Measurements from ENCODE around the gene HS1BP3.

Gene HS1BP3

DNA sequence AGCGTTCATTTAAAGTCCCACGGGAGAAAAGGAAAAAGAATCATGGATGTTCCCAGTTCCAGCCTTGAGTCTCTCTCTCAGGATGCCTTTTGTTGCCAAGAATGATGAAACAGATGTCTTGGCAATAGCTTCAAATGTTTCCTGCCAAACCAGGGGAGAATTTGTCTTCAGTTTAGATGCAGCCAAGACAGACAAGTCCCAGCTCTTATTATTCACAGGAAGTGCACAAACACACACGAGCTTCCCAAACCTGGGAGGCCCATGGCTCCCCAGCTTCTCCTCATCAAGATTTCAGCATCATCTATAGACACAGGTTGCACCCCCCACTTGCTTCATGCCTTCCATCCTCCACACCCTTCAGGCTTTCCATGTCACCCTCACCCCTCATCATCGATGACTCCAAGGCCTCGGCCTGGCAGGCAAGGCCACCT lies 45.9 kb downstream of the HS1BP3 start:
- in situ Hi-C loops (cut with HindIII; ENCODE audit: low sequenced_read_pairs), result no loop called here

DNA sequence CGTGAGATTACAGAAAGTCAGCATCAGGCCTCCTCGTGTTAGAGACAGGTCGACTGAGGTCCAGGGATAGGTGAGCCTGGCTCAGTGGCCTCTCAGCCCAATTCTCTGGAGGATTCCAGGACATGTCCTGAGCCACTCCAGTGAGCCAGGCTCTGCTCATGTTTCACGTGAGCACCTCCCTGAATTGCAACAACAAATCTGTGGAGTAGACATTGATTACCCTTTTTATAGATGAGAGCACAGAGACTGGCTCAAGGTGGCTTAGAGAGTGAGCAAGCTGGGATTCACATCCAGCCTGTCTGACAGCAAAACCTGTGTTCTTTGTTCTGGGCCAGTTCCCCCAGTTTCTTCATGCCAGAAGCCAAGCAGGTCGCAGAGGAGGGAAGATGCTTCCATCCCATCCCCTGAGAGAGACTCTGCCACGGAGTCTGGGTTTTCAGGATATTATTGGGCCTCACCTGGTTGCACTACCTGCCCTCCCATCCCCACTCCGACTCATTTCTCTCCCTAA lies 46.4 kb downstream of the HS1BP3 start:
- in situ Hi-C loops (cut with HindIII; ENCODE audit: low sequenced_read_pairs), result no loop called here

DNA sequence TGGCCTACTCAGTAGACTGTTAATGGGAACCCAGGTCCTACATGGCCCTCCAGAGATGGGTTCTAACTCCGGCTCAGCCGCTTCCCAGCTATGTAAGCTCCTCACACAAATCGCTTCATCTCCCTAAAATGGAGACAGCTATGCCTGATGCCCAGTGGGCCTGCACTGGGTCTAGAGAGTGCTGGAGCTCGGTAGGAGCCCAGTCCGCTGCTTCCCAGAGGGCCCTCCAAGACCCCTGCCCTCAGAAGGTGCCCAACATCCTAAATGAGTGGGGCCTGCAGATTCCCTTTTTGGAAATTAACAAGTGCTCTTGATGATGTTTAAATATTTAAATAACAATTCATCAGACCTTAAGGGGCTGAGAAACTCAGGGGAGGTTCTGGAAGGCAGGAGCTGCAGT lies 47.1 kb downstream of the HS1BP3 start:
- in situ Hi-C loops (cut with HindIII; ENCODE audit: low sequenced_read_pairs), result no loop called here

DNA sequence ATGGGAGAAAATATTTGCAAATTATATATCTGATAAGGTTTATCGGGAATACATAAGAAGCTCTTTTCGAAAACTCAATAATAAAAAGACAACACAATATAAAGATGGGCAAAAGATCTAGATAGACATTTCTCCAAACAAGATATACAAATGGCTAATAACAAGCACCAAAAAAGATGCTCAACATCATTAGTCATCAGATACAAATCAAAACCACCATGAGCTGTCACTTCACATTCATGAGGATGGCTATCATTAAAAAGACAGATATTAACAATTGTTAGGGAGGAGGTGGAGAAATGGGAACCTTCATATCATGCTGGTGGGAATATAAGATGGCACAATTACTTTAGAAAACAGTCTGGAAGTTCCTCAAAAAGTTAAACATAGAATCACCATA lies 48.1 kb downstream of the HS1BP3 start:
- in situ Hi-C loops (cut with HindIII; ENCODE audit: low sequenced_read_pairs), result no loop called here

DNA sequence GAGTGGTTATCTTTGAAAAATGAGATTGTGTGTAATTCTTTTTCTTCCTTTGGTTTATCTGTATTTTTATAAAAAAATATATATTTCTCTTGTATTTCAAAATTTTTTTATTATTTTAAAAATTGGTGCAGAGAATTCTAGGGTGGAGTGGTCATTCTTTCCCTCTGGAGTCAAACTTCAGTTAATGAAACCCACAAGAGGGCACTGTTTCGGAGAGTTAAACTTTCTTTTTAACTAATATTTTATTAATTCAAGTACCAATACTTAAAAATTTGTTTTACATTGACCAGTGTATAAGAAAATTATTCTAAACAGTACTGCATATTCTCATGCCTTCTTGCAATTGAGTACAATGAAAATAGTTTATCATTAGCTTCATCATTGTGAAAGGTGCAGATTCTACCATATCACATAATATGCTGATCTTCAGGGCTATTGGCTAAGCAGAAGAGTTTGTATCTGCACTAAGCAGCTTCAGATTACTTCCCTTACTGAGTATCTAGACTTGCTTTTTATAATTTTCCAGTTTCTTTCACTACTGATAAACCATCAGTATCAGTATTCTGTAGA lies 50.1 kb downstream of the HS1BP3 start:
- in situ Hi-C loops (cut with HindIII; ENCODE audit: low sequenced_read_pairs), result no loop called here

DNA sequence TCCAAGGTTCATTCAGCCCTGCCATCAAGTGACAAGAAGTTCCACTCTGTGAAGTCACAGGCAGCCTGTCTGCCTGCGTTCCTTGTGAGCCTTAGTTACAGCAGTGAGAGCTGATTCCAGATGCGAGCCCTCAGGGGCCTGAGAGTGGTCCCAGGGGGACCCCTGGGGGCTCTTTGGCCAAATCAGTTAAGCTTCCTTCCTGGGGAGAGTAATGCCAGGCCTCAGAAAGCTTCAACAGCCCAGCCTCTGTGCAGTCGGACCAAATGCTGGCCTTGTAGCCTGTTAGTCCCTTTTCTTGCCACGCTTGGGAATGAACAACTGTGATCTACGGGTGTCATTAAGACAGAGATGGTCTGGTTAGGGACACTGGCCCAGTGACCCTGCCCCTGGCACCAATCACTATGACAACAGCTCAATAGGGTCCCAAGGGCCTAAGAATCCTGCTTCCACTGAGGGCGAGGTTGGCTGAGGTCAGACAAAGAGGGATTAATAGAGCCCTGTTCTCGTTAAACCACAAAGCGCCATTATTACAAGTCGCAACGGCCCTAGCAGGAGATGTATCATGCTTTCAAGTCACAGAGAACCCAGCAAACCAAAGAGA lies 50.9 kb downstream of the HS1BP3 start:
- in situ Hi-C loops (cut with HindIII; ENCODE audit: low sequenced_read_pairs), result loop anchor here (5.0 kb wide), 1 partner anchor 88 kb away; no protein-coding TSS in a partner anchor

DNA sequence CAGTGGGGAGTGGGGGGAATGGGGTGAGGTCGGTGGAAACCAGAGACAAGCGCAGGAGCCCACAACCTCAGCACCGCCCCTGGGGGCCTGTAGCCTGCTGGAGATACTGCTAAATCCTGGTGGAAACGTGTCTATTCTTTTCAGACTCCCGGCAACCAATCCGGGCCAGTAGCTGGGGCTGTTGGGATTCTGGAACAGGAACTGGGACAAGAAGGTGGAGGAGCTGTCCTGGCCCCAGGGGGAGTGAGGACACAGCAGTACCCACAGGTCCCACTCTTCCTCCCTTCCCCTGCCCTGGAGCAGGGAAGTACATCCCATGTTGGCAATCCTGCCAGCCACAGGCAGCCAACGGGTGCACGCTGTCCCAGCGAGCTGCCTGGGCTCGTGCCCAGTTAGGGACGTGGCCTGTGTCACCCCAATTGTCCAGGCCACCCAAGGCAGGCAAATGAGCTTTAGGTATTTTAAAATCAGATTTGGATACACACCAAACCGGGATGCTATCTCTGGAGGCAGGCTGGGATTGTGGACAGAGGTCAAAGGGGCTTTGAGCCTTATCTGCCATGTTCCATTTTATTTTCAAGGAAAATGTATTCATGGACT lies 51.8 kb downstream of the HS1BP3 start:
- in situ Hi-C loops (cut with HindIII; ENCODE audit: low sequenced_read_pairs), result loop anchor here (5.0 kb wide), 1 partner anchor 87 kb away; no protein-coding TSS in a partner anchor

DNA sequence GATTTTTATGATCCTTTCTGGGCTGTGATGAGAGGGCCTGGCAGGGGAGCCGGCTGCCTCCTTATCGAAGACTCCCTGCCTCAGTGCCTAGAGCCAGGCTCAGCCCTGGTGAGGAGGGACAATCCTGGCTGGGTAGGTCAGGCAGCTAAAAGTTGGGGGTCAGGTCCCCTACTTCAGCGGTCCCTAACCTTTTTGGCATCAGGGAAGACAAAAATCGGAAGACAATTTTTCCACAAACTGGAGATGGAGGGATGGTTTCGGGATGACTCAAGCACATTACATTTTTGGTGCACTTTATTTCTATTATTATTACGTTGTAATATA lies 53.1 kb downstream of the HS1BP3 start:
- in situ Hi-C loops (cut with HindIII; ENCODE audit: low sequenced_read_pairs), result loop anchor here (5.0 kb wide), 1 partner anchor 86 kb away; no protein-coding TSS in a partner anchor

DNA sequence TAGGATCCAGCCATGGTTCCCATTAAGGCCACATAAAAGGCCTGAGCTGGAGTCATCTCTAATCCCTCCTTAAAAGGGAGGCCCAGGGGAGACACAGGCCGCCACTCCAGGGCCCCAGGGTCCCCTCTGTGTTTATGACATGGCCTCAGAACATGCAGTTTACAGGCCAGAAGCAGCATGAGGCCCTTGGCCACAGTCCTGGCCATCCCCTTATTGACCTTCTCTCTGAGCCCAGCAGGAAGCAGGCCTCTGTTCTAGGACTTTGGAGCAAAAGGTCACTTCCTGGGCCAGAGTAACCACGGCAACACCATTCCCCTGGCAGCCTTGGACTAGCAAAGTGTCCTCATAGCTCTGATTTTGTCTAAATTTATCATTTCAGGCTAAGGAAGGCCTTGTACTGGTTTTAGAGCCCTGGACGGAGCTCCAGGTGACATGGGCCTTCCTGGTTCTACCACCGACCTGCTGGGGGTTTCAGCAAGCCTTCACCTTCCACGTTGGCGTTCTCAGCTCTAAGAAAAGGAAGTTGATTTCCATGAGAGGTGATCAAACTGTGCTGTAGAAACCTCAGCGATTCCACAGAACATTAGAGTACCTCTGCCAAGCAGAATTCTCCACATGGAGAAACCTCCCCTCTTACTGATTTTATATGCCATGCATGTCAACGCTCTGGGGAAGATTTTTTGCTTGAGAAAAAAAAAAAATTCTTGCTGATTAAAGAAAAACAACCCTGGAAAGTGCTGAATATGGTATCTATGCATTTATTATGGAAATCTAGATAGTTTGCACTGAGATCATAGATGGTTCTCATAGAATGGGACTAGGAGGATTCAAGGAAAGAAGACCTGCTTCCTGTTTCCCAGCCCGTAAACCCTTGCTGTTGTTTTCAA lies 53.7 kb downstream of the HS1BP3 start:
- in situ Hi-C loops (cut with HindIII; ENCODE audit: low sequenced_read_pairs), result loop anchor here (5.0 kb wide), 1 partner anchor 85 kb away; no protein-coding TSS in a partner anchor

DNA sequence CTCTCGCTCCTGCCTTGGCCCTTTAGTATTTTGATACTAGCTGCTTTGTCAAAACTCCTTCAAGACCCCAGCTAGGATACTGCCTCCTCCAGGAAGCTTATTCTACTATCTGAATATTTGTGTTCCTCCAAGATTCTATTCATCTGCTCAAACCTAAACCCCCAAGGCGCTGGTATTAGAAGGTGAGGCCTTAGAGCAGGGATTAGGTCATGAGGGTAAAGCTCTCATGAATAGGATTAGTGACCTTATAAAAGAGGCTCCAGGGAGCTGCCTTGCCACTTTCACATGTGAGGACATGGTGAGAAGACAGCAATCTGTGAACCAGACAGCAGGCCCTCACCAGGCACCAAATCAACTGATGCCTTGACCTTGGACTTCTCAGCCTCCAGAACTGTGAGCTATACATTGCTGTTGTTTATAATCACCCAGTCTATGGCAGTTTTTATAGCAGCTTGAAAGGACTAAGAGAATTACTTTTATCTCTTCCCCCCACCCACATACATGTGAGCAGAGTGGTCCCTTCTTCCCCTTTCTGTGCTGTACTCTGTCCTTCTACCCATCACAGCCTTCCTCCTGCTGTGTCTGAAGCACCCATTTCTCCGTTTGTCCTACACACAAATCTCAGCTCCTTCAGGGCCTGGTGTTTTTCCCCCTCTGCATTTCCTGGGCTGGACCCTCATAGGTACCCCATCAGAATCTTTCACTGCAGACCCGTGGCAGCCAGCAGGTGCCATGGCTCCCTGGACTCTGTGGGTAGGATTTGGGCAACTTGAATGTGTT lies 54.5 kb downstream of the HS1BP3 start:
- in situ Hi-C loops (cut with HindIII; ENCODE audit: low sequenced_read_pairs), result loop anchor here (5.0 kb wide), 1 partner anchor 84 kb away; no protein-coding TSS in a partner anchor

DNA sequence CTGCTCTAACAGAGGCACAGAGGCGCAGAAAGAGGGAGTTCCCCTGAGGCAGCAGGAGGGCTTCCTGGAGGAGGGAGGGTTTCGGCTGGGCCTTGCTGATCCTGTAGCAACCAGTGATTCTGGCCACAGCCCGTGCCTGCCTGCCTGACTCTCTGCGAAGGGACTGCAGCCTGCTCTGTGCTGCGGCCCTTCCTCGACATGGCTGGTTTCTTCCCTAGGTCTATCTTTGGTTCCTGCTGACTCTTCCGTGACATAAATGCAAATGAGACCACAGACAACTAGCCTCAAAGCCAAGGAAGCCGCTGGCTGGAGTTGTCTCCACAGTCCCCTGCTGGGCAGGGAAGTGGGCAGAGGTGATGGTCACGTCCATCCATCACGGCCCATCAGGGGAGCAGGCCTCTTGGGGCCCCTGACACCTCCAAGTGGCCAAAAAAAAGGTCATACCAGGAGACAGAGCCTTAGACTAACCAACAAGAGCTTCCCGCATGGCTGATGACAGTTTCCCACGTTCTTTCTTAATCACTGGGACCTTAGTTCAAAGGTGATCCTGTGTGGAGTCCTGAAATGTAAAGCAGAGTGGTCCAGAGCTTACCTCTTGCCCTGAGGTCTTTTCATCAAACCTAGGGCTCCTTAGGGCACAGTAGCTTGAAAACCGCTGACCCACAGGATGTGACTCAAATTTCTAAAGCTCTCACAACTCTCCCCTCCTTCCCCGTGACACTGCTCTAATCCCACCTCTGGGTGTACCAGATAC lies 55.3 kb downstream of the HS1BP3 start:
- in situ Hi-C loops (cut with HindIII; ENCODE audit: low sequenced_read_pairs), result loop anchor here (5.0 kb wide), 1 partner anchor 83 kb away; no protein-coding TSS in a partner anchor

DNA sequence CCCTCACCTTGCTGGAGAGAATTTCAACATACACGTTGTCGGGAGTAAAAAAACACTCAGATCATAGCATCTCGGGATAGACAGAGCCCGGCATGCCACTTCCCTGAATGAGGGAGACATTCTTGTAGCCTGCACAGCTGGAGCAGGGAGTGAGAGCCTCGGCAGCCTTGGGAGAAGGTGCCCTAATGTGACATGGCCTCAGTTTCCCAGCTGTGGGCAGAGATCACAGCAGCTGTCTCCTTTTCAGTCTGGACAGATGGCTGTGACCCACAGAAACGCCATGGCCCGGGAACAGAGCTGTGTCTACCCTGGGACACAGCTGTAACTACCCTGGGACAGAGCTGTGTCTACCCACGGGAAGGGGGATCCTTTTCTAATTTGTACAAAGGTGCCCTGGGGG lies 55.9 kb downstream of the HS1BP3 start:
- in situ Hi-C loops (cut with HindIII; ENCODE audit: low sequenced_read_pairs), result loop anchor here (5.0 kb wide), 1 partner anchor 83 kb away; no protein-coding TSS in a partner anchor

DNA sequence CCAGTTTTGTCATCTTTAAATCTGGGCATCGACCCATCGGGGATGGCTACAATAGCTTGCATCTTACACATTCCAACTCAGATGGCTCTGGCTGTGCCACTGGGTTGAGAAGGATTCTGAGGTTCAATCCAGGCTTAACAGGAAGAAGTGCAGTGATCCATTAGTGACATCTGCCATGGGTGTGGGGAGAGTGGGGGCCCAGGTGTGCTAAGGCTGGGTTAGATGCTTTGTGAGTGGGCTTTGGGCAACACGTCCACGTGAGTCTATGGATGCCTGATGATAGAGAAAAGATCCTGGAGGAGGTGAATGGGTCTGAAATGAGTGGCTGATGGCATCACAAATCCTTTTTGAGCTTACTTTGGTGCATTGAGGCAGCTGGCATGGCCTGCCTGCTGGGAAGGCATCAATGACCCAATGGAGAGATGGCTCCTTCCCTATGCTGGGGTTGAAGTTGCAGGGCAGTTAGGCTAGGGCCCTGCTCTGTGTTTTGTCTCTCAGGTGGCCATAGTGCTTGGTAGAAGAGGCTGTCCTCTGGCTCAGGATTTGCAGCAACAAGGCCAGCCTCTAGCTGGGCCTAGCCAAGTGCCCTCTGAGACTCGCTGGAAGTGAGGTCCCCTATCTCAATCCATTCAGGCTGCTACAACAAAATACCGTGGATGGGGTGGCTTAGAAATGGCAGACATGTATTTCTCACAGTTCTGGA lies 56.7 kb downstream of the HS1BP3 start:
- in situ Hi-C loops (cut with HindIII; ENCODE audit: low sequenced_read_pairs), result no loop called here

DNA sequence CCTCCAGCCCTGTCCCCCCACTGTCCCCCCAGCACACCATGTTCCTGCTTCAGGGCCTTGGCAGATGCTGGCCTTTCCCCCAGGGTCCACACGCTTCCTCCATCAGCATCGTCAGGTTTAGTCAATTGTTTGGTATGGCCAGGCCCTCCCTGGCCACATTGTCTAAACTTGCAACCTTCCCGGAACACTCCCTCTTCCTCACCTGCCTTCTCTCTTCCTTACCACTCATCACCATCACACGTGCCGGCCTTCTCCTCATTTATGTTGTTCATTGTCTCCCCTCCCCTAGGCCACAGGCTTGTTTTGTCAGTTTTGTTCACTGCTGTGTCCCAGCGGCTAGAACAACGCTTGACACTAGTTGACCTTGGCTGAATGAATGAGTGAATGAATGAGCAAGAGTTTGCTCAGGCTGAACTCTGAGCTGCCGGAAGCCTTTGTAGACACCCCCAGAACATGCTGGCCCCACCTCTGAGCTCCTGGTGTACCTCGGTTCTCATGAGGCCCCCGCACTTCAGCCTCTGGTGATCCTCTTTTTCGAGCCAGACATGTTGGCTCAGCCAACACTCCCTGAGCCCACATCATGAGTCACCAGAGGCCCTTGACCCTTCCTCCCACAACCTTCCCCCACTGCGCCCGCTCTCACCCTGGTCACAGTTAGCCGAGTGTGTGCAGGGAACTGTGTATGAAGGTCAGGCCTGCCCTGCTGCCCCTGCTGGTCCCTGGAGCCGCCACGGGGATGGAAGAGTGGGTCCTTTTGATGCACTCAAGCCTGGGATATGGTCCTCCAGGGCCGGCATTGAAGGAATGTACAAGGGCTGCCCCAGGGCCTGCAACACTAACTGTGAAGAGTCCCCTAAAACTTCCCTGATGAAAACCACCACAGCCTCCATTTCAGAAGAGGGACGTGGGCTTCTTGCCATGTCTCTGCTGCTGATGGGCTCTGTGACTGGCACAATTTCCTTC lies 57.5 kb downstream of the HS1BP3 start:
- in situ Hi-C loops (cut with HindIII; ENCODE audit: low sequenced_read_pairs), result no loop called here

DNA sequence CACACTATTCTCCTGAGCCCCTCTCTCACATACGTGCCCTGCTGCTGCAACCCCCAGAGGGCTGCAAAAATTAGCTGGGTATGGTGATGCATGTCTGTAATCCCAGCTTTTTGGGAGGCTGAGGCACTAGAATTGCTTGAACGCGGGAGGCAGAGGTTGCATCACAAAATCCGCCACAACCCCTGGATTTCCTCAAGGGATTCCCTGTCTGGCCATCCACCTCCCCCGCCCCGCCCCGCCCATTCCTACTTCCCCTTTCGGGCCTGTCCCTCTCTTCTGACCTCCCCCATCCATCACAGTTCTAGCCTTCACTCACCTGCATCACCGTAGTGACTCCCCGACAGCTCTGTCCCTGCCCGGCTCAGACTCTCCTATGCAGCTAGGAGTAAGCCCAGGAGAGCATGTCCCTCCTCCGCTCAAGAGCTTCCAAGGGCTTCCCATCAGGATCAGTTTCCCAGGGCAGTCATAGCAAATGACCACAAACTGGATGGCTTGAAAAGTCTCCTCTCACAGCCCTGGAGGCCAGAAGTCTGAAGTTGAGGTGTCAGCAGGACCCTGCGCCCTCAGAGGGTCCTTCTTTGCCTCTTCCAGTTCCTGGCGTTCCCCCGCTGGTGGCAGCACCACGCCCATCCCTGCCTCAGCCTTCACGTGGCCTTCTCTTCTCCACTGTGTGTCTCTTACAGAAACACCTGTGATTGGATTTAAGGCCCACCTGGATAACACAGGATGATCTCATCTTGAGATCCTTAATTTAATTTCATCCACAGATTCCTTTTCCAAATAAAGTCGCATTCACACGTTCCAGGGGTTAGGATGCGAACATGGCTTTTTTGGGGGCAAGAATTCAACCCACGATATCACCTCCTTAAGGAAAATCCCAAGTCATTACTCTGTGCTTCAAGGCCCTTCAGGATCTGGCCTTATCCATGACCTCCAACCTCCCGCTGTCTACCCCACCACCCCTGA lies 58.5 kb downstream of the HS1BP3 start:
- in situ Hi-C loops (cut with HindIII; ENCODE audit: low sequenced_read_pairs), result no loop called here

DNA sequence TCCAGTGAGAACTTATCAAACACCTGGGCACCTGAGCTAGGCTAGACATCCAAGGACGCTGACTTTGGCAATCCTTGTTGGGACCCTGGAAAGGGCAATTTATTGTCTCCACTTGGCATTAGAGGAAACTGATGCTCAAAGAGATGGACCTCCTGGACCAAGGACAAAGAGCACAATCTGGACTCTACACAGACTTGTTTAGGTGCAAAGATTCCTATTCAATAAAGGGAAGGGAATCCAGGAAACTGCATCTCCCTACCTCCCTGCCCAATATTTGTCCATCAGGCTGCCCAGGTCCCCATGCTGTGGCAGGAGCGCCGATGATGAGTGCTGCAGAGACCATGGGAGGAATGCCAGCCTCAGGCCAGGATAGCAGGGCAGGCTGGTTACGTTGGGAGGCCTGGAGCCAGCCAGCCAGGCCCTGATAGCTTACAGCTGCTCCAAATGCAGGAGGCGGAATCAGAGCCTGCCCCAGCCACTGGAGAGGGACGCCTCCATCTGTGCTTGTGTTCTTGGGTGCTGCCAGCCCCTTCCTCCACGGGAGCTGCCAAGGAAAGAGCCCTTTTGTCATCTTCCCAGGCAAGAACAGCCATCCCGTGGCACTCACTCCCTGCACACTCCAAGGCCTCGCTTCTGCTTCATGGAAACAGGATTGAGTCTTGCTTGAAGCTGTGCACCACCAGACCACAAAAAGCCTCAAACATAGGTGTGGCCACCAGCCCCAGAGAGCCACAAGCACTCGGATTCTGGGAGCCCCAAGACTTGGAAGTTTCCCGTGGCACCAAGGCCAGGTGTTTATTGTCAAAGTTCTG lies 60.0 kb downstream of the HS1BP3 start:
- in situ Hi-C loops (cut with HindIII; ENCODE audit: low sequenced_read_pairs), result no loop called here
